Cardiac fibroblast (primary cell): ENCODE measurements around the gene ALDH7A1.
"Not testable (repeated sequence)": the region's sequence is repeated elsewhere in the genome, so short reads cannot be mapped to it uniquely, and the experiment has no call there.

Source experiments
- DNase-seq, 2 donors: peaks; one replicate each; pipeline versions ENCODE4 v3.0.0 to v3.0.0-alpha.2; 2010; ENCODE audit warnings: low read depth in 2 of 2
- H3K4me3 ChIP-seq, 2 donors: replicated peaks in 1 of 2; 1 replicate in 1 of 2; 2 replicates in 1 of 2; pipeline ENCODE4 v1.5.1; 2011; ENCODE audit warnings: low read depth in 2 of 2, low read length in 2 of 2, mild to moderate bottlenecking in 2 of 2, moderate library complexity in 1 of 2
- CTCF ChIP-seq: IDR thresholded peaks from one replicate; pipeline ENCODE4 v1.5.1; 2011; ENCODE audit warnings: low read depth, mild to moderate bottlenecking, low read length, inconsistent platforms

The ALDH7A1 gene

GRCh38 chr5:126577415-126577814, 17.6 kb downstream of the ALDH7A1 start:
- H3K4me3 ChIP-seq = no peak overlapping the region
- no peak for TF ChIP-seq CTCF

GRCh38 chr5:126576974-126577373, 18.0 kb downstream of the ALDH7A1 start:
- H3K4me3 ChIP-seq = no peak overlapping the region
- DNase-seq = no peak
- TF ChIP-seq CTCF = no peak

More at GRCh38 chr5:126577415-126577814, 17.6 kb downstream of the ALDH7A1 start:
- DNase-seq = no peak

- no peak overlapping the region for H3K4me3 ChIP-seq
- DNase-seq = no peak
- no peak for TF ChIP-seq CTCF
These were observed 19.4 kb downstream of the ALDH7A1 start for GRCh38 chr5:126575644-126576043.

GRCh38 chr5:126568206-126568755, 26.7 kb downstream of the ALDH7A1 start:
- no peak for TF ChIP-seq CTCF
- DNase-seq = no peak
- H3K4me3 ChIP-seq = no peak overlapping the region

GRCh38 chr5:126562823-126563222, 32.2 kb downstream of the ALDH7A1 start:
- TF ChIP-seq CTCF = no peak
- DNase-seq = no peak

GRCh38 chr5:126561908-126562307, 33.1 kb downstream of the ALDH7A1 start:
- H3K4me3 ChIP-seq = no peak overlapping the region
- no peak for TF ChIP-seq CTCF
- DNase-seq = peak in 1 of 2 donors; percentile 7

More at GRCh38 chr5:126562823-126563222, 32.2 kb downstream of the ALDH7A1 start:
- H3K4me3 ChIP-seq = no peak overlapping the region

GRCh38 chr5:126555101-126555500, 39.9 kb downstream of the ALDH7A1 start:
- not testable (repeated sequence) for H3K4me3 ChIP-seq, DNase-seq
